ENCODE results near the gene ZCCHC7.

The ZCCHC7 gene

DNA sequence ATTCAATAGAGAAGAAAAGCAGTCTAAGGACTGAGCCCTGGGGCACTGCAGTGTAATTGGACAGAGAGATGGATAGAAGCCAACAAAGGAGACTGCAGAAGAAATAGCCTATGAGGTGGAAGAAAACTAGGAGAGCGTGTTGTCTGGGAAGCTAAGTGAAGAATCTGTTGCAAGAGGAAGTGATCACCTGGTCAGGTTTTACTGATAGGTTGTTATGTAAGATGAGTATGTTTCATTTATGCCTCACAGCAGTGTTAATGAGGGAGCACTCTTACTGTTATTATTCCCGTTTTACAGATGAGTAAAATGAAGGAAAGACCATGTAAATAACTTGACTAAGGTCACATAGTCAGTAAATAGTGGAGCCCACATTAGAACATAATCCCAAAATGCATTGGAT is 222.1 kb downstream of the ZCCHC7 start:
- no peak for DNase-seq

DNA sequence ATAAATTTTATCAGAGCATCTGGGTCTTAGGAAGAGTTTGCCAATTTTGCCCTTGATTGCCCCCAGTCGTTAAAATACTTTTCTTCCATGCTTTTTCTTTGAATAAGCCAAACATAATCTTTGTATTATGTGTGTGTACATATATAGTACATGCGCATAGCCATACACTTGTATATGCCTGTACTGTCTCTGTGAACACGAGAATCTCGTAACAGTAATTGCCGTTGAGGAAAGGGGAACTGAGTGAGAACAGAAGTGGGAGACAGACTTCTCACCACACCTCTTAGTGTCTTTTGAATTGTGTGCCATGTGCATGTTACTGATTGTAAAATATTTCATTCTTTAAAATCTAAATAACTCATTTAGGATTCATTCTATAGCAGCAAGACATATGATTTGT is 222.5 kb downstream of the ZCCHC7 start:
- DNase-seq, result no peak

- no peak for DNase-seq
These were observed 223.3 kb downstream of the ZCCHC7 start for GRCh38 chr9:37343724-37344123.

DNA sequence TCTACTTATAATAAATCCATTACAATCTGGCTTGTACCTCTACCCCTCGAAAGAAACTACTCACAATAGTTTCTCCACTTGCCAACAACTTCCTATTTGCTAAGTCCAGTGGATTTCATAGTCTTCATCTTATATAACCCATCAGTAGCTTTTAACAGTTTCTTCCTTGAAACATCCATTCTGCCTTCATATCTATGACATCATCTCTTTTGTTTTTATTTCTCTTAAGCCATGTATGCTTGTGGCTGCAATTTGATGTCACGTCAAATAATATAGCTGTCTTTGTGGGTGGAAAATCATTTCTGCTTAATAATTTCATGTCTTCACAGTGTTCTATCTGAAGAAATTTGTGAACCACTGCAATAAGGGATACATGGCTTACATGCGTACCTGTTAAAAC is 224.7 kb downstream of the ZCCHC7 start:
- DNase-seq, result no peak

DNA sequence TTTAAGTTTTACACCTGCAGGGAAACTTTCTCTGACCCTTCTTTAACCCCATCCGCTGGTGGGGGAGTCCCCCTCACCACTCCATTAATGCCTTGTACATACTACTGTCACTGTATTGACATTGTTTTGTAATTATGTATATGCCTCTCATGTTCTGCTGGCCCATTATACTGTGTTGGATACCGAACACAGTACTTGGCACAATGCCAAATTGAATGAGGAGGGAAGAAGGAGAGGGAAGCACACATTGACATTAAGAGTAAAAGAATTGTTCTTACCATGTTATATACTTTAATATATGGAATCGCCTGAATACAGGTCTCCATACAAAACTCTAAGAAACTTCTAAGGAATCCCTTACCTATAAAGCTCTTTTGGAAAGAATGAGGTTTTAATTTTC is 228.5 kb downstream of the ZCCHC7 start:
- DNase-seq, result no peak

- DNase-seq, result no peak
These were observed 230.3 kb downstream of the ZCCHC7 start for GRCh38 chr9:37350486-37351190.

- DNase-seq, result no peak
These were observed 233.4 kb downstream of the ZCCHC7 start for GRCh38 chr9:37353791-37354190.

- DNase-seq, result no peak
These were observed 242.1 kb downstream of the ZCCHC7 start for GRCh38 chr9:37362430-37362829.

DNA sequence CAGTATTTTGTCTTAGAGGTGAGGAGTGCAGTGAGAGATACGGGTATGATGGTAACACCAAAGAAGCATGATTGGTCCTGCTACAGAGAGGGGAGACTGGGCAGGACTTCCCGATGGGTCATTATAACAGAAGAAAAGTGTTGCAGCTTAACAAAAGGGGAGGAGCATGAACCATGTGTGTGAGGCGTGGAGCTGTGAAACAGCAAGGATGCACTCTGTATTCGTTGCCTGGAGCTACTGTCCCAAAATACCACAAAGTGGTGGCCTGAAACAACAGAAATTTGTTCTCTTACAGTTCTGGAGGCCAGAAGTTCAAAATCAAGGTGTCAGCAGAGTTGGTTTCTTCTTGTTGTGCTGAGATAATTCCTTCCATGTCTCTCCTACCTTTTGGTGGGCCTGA is 242.8 kb downstream of the ZCCHC7 start:
- no peak for DNase-seq

GRCh38 chr9:37364136-37364535 is 243.8 kb downstream of the ZCCHC7 start:
- no peak for DNase-seq

GRCh38 chr9:37364751-37365360 is 244.5 kb downstream of the ZCCHC7 start:
- DNase-seq, result peak in 1 of 2 donors; percentile 24

GRCh38 chr9:37369671-37370070 is 249.3 kb downstream of the ZCCHC7 start:
- DNase-seq, result no peak

GRCh38 chr9:37370282-37370681 is 249.9 kb downstream of the ZCCHC7 start:
- DNase-seq, result no peak

DNA sequence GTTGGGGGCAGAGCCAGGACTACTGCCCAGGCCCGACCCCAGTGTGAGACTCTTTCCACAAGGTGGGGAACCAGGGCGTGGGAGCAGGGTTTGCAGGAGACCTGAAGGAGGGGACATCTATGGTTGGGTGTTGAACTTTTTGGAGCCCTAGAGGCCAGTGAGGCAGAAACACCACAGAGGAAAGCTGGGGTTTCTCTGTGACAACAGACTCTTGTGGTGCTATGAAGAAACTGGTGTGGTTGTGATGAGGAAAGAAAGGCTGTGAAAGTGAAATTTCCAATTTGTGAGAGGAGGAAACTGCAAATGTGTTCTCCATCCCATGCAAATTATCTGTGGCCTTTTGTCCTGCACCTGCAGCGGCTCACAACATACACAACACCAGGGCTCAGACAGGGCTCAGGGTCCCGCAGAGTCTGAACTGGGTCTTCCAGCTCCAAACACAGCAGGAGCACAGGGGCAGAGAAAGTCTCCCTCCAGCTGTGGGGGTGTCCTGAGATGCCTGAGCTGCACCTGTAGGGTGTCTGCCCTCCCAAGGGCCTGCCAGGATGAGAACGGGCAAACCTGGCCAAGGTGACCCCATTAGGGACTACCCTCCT is 250.7 kb downstream of the ZCCHC7 start:
- DNase-seq, result no peak

DNA sequence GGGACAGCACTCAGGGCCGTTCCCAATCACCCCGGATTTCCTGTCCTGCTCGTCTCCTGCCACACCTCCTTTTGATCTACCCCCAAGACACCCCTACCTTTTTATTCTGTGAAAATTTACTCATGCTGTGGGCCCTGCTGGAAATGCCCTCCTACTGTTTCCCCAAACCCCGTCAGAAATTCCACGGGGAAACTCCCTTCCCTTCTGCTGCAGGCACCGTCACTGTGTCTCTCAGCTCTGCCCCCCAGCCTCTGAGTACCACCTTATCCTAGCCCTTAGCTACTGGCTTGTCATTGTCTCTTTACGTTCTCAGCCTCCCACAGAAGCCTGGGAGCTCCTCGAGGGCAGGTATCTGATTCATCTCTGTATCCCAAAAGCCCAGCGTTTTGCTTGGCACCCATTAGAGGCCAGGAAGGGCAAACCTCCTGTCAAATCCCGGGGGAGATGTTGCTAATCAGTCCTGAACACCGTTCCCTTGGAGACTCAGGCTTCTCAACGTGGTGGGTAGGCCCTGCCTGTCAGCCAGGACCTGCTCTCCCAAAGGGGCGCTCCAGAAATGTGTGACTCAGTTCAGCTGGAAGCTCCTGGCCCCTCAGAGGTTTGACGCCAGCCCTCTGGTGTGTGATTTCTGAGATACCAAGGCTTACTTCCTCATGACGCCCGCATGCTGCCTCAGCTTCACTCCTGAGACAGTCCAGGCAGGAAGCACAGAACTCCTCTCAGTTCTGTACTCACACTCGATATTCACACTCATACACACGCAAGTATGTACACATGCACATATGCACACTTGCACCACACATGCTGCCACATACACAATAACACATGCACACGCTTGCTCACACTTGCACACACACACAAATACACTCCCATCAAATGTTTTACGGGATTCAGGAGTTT is 251.4 kb downstream of the ZCCHC7 start:
- no peak for DNase-seq

- DNase-seq, result no peak
These were observed 252.5 kb downstream of the ZCCHC7 start for GRCh38 chr9:37372839-37373238.

DNA sequence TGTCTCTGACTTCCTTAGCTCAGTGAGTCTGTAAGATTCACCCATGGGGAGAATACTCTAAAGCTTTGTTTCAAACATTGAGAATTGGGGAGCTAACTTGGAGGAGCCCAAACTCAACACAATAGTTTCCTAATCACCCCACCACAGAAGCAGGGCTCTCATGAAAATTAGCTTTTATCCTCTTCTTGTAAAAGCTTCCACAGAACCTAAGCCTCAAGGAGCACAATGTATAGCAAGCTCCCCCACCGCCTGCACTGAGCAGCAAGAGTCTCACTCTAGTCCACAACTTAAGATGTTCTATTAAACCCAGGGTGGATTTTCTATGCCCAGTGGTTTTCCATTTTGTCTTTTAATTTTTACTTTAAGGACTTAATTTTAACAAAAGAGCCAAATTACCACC is 253.2 kb downstream of the ZCCHC7 start:
- no peak for DNase-seq

GRCh38 chr9:37374892-37375291 is 254.5 kb downstream of the ZCCHC7 start:
- no peak for DNase-seq

GRCh38 chr9:37377688-37378612 is 257.6 kb downstream of the ZCCHC7 start:
- no peak for DNase-seq

GRCh38 chr9:37378613-37379004 is 258.2 kb downstream of the ZCCHC7 start:
- DNase-seq, result no peak

DNA sequence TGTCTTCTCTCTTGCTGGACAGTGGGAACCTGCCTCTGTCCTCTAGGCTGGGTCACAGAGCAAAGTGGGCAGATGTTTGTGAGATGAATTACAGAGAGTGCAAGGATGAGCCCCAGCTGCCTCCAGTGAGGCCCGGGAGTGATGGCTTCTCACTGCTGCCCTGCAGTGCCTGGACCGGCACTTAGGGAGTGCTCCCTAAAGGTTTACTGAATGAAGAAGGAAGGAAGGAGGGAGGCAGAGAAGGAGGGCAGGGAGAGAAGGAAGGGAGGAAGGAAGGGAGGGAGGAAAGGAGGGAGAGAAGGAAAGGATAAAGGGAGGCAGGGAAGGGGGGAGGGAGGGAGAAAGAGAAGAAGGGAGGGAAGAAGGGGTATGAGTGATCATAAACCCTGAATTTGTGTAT is 259.5 kb downstream of the ZCCHC7 start:
- DNase-seq, result no peak

DNA sequence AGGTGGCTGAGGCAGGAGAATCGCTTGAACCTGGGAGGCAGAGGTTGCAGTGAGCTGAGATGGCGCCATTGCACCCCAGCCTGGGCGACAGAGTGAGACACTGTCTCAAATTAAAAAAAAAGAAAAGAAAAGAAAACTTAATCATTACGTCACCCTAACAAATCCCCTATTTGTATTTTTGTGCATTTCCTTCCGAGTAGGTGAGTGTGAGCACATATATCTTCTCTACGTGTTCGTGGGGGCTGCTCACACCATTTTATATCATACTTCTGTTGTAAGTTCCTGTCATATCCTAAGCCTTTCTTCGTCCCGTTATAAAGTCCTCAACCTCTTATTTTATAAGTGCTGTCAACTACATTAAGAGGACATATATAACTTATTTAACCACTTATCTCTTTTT is 260.2 kb downstream of the ZCCHC7 start:
- DNase-seq, result no peak

All from stimulated activated CD4-positive, alpha-beta T cell treated with anti-CD3 and anti-CD28 coated beads, Interleukin-2, amount 100 ng/mL, for 24 hours (primary cell).